Stimulated activated CD4-positive, alpha-beta T cell treated with anti-CD3 and anti-CD28 coated beads, Interleukin-15, amount 100 ng/mL, for 1 hour (primary cell): ENCODE measurements around the gene ABCC8.

Source experiments
- DNase-seq, 2 donors: peaks; one replicate each; pipeline ENCODE4 v3.0.0-alpha.2; 2020; ENCODE audit warnings: low read depth in 1 of 2, low spot score in 1 of 2

The ABCC8 gene

GRCh38 chr11:17476317-17477083, at the start of gene ABCC8:
Gene ABCC8, minus strand, starts transcription at chr11:17476845. Its CDS starts 69 bp downstream, at chr11:17476776.
- no peak for DNase-seq

- DNase-seq: no peak
These were observed 49.7 kb upstream of the ABCC8 start for GRCh38 chr11:17526326-17526725.

GRCh38 chr11:17525570-17525969, 48.9 kb upstream of the ABCC8 start:
- no peak for DNase-seq

GRCh38 chr11:17524221-17524620, 47.6 kb upstream of the ABCC8 start:
- no peak for DNase-seq

GRCh38 chr11:17522655-17523054, 46.0 kb upstream of the ABCC8 start:
- no peak for DNase-seq

DNA sequence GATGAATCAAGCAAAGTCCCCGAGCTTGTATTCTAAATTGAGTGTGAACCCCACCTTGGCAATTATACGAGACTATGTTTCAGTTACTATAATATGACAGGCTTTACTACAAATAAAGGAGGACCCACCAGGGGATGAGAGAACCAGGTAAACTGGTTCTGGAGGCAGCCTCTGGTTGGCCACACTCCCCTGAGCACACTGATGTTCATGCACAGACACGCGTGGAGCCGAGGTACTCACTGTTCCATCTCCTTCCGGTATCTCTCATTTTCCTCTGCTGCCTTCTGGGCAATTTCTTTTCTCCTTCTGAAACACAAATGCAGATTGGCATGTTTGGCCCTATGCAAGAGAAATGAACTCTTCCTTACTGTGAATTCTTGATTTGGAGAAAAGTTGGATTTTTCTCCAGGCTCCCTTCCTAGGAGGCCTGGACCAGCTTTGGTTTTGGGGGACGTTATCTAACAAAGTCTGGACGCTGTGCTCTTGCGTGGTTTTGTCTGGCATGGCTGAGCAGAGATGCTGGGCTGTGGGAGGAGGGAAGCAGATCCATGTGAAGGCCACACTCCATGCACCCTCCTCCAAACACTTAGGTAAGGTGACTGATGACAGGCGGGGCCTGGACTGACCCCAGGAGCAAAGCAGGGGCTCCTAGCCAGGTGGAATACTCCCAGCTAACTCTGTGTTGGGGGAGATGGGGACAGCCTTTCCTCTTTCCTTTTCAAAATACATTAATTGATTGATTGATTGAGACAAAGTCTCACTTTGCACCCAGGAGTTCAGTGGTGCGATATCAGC, 44.7 kb upstream of the ABCC8 start:
- no peak for DNase-seq

DNA sequence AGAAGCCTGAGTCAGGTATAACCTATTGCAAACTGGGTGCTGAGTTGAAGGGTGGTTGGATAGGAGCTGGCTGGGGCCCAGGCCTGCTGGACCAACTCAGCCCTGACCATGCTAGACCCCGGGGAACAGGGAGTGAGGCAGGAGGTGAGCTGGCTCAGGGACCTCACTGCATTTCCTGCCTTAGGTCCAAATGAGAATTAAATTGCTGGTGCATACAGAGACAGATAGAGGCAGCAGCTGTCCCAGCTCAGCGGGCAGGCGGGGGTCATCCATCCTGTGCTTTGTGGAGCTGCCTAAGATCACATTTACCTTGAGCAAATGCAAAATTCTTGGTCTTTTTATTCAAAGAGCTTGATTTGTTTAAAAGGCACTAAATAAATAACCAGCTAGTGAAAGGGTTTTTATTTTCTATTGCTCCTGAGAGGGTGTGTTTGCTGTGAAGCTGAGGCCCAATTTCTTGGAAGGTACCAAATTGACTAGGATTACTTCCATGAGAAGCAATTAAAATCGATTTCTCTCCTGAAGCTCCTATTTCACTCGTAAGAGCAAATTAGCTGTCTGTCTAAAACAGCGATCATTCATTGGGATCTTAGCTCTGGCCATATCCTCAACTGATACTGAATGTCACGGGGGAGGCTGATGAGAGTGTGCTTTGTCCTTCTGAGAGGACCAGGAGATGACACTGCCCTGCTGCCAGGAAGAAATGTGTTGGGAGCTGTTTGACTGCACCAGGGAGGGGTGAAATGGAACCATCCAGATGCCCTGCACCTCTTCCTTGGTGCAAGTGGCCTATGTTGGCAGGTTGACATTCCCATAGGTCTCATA, 42.6 kb upstream of the ABCC8 start:
- no peak for DNase-seq

- DNase-seq: no peak
These were observed 41.7 kb upstream of the ABCC8 start for GRCh38 chr11:17518366-17518765.

- DNase-seq: no peak
These were observed 40.5 kb upstream of the ABCC8 start for GRCh38 chr11:17517186-17517585.

GRCh38 chr11:17516551-17517150, 40.0 kb upstream of the ABCC8 start:
- DNase-seq: no peak

GRCh38 chr11:17515443-17516176, 39.0 kb upstream of the ABCC8 start:
- no peak for DNase-seq

DNA sequence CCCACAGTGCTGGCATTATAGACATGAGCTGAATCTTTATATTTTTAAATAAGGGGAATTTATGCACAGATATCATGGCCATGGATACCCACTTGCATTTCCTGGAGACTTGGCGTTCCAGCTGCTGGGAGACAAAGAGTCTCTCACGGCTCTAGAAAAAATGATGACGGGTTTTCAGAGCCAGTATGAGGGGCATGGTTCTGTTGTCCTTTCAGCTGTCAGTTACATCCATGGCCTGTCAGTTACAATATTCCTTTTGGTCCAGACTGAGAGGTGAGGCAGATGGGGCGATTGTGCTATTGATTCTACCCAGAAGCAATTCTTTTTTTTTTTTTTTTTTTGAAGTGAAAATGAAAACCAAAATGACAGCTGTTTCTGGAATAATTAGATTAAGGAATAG, 37.8 kb upstream of the ABCC8 start:
- DNase-seq: no peak

- DNase-seq: no peak
These were observed 37.2 kb upstream of the ABCC8 start for GRCh38 chr11:17513853-17514252.

DNA sequence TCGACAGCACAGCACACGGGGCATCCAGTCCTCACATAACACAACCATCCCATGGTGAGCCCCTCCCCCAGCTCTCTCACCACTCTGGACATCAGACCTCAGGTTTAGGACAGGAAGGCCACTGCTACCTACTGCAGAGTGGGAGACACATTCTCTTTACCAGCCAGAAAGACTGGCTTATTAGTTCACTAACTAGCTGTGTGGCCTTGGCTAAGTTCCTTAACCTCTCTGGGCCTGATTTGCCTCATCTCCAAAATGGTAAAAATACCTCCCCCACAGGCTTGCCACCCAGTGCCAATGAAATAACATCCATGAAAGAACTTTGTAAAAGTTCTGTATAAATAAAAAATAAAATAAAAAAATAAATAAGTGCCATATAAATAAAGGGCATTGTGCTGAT, 35.5 kb upstream of the ABCC8 start:
- no peak for DNase-seq

- DNase-seq: no peak
These were observed 34.9 kb upstream of the ABCC8 start for GRCh38 chr11:17511571-17511970.

DNA sequence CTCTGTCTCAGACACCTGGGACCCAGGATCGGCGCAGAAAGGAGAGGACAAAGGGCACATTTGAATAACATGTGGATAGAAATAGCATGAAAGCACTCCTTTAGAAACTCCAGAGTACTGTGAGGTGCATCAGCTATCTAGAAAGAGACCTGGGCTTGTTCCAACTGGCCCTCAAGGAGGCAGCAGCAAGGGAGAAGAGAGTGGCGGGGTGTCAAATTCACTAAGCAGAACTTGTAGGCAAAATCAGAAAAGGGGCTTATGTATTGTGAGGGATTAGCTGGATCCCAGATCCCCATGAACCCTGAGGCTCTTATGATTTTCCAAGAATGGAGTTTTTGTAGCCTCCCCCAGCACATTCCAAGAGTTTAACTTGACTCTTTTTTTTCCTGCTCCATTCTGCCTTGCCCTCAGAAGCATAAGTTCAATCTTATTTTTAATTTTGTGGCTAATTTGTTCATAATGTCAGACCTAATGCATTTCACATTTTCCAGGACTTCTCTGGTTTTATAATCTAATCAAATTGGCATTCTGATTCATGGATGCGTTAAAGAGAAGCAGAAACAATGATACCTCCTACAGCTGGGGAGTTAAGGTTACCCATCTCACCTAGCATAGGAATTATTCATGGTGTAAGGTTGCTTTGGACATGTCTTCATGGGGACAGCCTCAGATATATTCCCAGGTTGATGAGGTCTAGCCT, 34.0 kb upstream of the ABCC8 start:
- DNase-seq: no peak

- no peak for DNase-seq
These were observed 32.1 kb upstream of the ABCC8 start for GRCh38 chr11:17508791-17509190.

DNA sequence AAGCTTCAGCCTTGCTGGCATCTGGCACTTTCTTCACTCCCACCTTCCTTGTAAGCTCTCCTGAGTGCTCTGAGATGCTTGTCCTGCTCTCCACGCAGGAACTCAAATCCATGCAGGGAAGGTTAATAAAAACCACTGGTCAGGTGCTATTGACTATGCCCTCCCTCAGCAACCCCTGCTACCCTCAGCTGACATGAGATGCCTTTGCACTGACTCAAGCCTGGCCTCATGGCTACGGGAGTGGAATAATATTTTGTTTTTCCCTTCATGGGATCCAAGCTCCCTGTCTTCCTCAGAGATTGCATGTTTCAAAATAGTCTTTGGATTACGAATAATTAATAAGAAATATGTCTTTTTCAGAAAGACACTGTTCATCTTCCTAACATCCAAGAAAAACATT, 31.7 kb upstream of the ABCC8 start:
- no peak for DNase-seq

DNA sequence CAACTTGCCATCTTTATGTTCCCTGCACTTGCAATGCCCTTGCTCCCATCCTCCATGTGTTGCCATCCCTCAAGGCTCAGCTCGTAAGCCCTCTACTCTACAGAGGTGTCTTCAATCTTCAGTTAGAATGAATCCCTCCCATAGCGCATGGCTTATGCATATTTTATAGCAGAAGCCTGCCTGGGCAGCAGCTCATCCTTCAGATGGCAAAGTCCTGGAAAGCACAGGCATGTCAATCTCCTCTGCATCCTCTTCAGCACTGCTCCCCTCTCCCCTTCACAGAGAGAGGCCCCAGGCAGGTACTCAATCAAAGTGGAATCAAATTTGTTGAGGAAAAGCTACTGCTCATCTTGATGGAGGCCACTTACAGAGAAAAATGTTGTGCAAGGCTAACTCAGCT, 31.1 kb upstream of the ABCC8 start:
- no peak for DNase-seq

GRCh38 chr11:17506942-17507341, 30.3 kb upstream of the ABCC8 start:
- DNase-seq: no peak
